Nephron progenitor cell (in vitro differentiated cells): ENCODE data around the gene CC2D1A.
"Not testable (repeated sequence)": the region's sequence is repeated elsewhere in the genome, so short reads cannot be mapped to it uniquely, and the experiment has no call there.

ENCODE experiments used
- DNase-seq: peaks from one replicate; pipeline ENCODE4 v3.0.0; 2021
- H3K27ac Mint-ChIP-seq: 2 replicates; pipeline ENCODE4 v1.8.0; 2021; ENCODE audit warnings: mild to moderate bottlenecking, moderate library complexity, mixed read lengths
- H3K27me3 Mint-ChIP-seq: 2 replicates; pipeline ENCODE4 v1.8.0; 2021; ENCODE audit warnings: mild to moderate bottlenecking, low read depth, mixed read lengths; ENCODE audit not compliant: poor library complexity
- H3K36me3 Mint-ChIP-seq: 2 replicates; pipeline ENCODE4 v1.8.0; 2021; ENCODE audit warnings: low read depth, mixed read lengths
- H3K4me1 Mint-ChIP-seq: 2 replicates; pipeline ENCODE4 v1.8.0; 2021; ENCODE audit warnings: mixed read lengths
- H3K4me3 Mint-ChIP-seq: 2 replicates; pipeline ENCODE4 v1.8.0; 2021; ENCODE audit warnings: mild to moderate bottlenecking, moderate library complexity, mixed read lengths
- H3K9me3 Mint-ChIP-seq: 2 replicates; pipeline ENCODE4 v1.8.0; 2021; ENCODE audit warnings: mild to moderate bottlenecking, moderate library complexity, mixed read lengths
- CTCF ChIP-seq: fragments of 200-600 bp; sonication (generic); IDR thresholded peaks from 2 replicates; pipeline ENCODE4 v1.5.0; 2021; ENCODE audit warnings: antibody characterized with exemption

The CC2D1A gene

GRCh38 chr19:13965377-13965896 lies 59.4 kb downstream of the CC2D1A start:
- peaks cover 30% of the 10 kb centered on the region for H3K36me3 Mint-ChIP-seq
- H3K4me1 Mint-ChIP-seq: peaks cover 7% of the 10 kb centered on the region
- H3K27ac Mint-ChIP-seq: no peak overlapping the region
- no peaks in the 10 kb centered on the region for H3K9me3 Mint-ChIP-seq
- peaks cover 4% of the 10 kb centered on the region for H3K27me3 Mint-ChIP-seq
- TF ChIP-seq CTCF: no peak
- H3K4me3 Mint-ChIP-seq: no peak overlapping the region
- no peak for DNase-seq

- H3K27ac Mint-ChIP-seq: no peak overlapping the region
- no peak overlapping the region for H3K4me3 Mint-ChIP-seq
- H3K36me3 Mint-ChIP-seq: peaks cover 30% of the 10 kb centered on the region
- H3K27me3 Mint-ChIP-seq: peaks cover 4% of the 10 kb centered on the region
- H3K4me1 Mint-ChIP-seq: peaks cover 7% of the 10 kb centered on the region
- no peak for DNase-seq
- no peaks in the 10 kb centered on the region for H3K9me3 Mint-ChIP-seq
- TF ChIP-seq CTCF: no peak
Measured at GRCh38 chr19:13965926-13966683, 60.1 kb downstream of the CC2D1A start.

DNA sequence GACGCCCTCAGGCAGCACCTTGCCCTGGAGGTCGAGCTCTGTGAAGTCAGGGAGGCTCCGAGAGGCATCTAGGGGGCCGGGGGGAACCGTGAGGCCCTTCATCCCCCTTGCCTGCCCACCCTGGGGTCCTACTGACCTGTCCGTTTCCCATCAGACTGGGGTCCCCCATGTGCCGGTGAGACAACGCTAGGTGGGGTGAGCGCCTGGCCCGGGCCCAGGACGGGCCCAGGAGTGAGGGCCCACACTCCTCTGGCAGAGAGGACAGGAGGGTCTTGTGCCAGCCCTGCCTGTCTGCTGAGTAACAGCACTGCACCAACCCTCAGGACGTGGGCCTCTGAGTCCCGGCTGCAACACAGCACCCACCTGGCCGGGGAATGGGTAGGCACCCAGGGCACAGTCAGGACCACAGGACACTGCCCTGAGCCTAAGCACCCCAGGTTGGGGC lies 60.7 kb downstream of the CC2D1A start:
- Mint-ChIP-seq H3K4me3 (no peak overlapping the region), H3K9me3 (no peaks in the 10 kb centered on the region), H3K4me1 (peaks cover 1% of the 10 kb centered on the region), H3K27ac (no peak overlapping the region), H3K27me3 (peaks cover 4% of the 10 kb centered on the region), H3K36me3 (peaks cover 30% of the 10 kb centered on the region)
- no peak for TF ChIP-seq CTCF
- DNase-seq: no peak

DNA sequence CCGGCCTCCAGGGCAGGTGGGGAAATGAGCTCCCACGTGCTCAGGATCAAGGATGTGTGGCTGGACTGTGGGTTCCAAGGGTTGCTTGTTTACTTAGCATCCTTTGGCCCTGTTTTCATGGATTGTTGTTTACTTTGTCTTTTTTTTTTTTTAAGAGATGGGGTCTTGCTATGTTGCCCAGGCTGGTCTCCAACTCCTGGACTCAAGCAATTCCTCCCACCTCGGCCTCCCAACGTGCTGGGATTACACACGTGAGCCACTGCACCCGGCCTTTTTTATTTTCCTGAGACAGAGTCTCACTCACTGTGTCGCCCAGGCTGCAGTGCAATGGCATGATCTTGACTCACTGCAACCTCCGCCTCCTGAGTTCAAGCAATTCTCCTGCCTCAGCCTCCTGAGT lies 61.2 kb downstream of the CC2D1A start:
- not testable (repeated sequence) for H3K4me1 Mint-ChIP-seq, H3K27ac Mint-ChIP-seq

DNA sequence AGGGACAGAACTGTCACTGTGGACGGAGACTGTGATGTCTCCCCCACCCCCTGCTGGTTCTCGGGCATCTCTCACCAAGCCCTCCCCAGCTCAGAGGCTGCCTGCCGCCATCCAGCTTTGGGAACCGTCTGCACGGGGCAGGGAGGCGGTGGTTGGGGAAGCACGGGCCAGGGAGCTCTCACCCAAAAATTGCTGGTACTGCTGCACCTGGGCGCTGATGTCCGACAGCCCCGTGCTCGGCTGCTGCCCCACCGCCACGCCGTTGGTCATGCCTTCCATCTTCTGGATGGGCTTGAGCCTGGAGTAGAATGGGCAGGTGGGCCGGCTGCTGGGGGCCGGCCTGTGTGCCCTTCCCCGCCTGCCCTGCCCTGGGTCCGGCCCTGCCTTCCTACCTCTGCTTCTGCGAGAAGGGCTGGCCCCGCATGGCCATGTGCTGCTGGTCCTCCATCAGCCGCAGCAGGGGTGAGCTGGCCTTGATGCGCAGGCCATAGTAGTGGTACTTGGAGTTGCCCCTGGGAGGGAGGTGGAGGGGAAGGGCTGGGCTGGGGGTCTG lies 62.5 kb downstream of the CC2D1A start:
- Mint-ChIP-seq H3K4me3 (no peak overlapping the region), H3K27me3 (peaks cover 4% of the 10 kb centered on the region), H3K36me3 (peaks cover 30% of the 10 kb centered on the region), H3K27ac (no peak overlapping the region), H3K4me1 (no peaks in the 10 kb centered on the region), H3K9me3 (no peaks in the 10 kb centered on the region)
- no peak for TF ChIP-seq CTCF
- no peak for DNase-seq

More for the DNA sequence above, 61.2 kb downstream of the CC2D1A start:
- H3K27me3 Mint-ChIP-seq, H3K9me3 Mint-ChIP-seq, H3K4me3 Mint-ChIP-seq, DNase-seq: not testable (repeated sequence)
- peaks cover 30% of the 10 kb centered on the region for H3K36me3 Mint-ChIP-seq

DNA sequence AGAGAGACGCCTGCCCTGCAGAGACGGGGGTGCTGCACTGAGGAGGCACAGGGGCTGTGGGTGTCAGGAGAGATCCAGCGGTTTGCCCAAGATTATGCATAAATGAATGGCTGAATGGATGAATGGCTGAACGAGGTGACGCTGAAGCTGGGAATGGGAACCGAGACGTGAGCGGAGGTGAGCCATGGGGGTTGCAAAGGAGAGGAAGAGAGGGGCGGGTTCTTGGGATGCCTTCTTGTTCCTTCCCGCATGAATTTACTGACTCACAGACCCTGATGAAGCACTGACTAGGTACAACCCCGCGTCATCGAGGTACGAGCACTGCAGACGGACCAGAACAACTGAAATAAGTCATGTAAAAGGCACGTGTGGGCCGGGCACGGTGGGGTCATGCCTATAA lies 63.0 kb downstream of the CC2D1A start:
- peak overlapping the region; percentile 79 for H3K27ac Mint-ChIP-seq
- TF ChIP-seq CTCF: no peak
- peaks cover 3% of the 10 kb centered on the region for H3K4me1 Mint-ChIP-seq
- DNase-seq: no peak
- H3K4me3 Mint-ChIP-seq: no peak overlapping the region
- H3K9me3 Mint-ChIP-seq: no peaks in the 10 kb centered on the region
- peaks cover 4% of the 10 kb centered on the region for H3K27me3 Mint-ChIP-seq
- peaks cover 33% of the 10 kb centered on the region for H3K36me3 Mint-ChIP-seq
